ENCODE measurements around the gene OPN3. TPM values are rescaled to one million over a fixed set of nuclear protein-coding genes. Genes with fewer than 3 reads are reported as not detected.

OPN3 gene
- total RNA-seq, 1 donor from 2014 or later, result 21.2 TPM

GRCh38 chr1:241617426-241617825, 22.7 kb downstream of the OPN3 start:
- DNase-seq (ENCODE audit: low spot score), result no peak

- no peak for DNase-seq (ENCODE audit: low spot score)
Observed at GRCh38 chr1:241615043-241615974, 24.9 kb downstream of the OPN3 start.

DNA sequence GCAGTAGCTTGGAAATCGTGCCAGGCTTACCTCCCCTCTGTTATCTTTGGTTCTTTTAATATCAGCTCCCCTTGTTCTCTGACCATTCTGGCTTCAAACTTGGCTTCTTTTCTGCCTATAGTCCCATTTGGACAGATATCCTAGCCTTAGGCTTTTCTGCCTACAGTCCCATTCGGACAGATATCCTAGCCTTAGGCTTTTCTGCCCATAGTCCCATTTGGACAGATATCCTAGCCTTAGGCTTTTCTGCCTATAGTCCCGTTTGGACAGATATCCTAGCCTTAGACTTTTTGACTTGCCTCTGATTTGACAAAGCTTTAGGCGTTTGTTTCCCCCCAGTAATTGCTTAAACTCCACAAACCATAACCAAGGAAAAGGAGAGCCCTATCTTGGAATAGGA, 25.6 kb downstream of the OPN3 start:
- no peak for DNase-seq (ENCODE audit: low spot score)

- no peak for DNase-seq (ENCODE audit: low spot score)
Observed at GRCh38 chr1:241614144-241614543, 26.0 kb downstream of the OPN3 start.

DNA sequence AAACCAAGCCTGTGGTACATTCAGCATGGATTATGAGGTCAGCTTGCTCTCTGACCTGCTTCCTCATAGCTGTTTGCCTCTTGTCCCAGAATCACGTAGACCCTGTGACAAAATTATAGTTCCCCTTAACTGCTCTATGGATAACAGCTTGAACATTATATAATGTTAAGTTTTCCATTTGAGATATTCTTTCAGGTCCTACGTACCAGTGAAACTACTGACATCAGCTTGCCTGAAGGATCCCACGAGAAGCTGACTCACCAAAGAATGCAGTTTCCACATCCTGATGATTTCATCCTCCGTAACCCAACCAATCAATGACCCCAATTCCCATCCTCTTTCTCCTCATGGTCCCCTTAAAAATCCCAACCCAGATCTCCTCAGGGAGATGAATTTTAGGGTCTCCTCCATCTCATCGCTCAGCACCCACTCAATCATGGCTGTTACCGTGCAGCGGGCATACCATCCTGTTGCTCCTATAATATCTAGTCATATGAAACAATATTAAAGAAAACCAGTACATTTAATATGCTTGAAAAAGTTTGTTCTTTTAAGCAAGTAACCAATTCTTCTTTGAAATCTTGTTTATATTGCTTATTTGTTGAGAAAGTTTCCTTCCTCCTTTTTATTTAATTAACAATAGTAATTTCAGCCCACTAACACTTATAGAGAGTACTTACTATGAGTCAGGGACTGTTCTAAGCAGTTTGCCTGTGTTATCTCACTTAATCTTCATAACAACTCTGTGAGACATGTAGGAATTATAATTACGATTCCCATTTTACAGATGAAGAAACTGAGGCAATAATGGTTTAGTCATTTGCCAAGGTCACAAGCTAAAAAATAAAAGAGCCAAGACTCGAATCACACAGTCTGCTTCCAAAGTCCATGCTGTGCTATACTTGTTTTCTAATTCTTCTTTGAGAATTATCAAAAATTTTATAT, 27.4 kb downstream of the OPN3 start:
- DNase-seq (ENCODE audit: low spot score), result no peak

- no peak for DNase-seq (ENCODE audit: low spot score)
Observed at GRCh38 chr1:241611736-241612135, 28.4 kb downstream of the OPN3 start.

GRCh38 chr1:241611063-241611462, 29.1 kb downstream of the OPN3 start:
- peak; percentile 68 for DNase-seq (ENCODE audit: low spot score)

DNA sequence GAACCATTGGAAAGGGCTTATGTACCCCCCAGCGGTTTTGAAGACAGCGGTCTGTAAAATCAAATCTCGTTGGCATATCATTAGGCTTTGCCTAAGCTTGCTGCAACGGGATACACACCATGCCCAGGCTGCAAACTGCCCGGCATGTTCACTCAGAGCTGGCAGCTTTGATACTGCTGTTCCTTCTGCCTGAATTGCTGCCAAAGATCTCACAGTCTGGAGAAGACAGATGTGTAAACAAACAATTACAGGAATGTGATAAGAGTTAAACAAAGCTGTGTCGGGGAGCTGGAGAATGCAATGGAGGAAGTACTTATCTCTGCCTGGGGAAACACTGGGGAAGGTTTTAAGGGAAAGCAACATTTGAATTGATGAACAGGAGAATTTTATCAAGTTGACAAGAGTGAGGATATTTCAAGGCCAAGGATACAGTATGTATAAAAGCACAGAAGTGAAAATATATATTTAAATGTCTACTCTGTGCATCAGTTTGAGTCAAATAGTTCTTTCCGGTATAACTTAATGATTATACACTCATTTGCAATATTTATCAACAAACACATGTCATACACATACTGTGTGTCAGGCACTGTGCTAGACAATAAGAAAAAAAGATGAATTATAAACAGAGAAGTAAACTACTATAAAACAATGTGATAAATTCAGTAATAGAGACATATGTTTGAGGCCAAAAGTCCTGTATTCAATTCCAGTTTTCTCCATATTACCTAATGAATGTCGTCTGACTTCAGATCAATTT, 29.9 kb downstream of the OPN3 start:
- DNase-seq (ENCODE audit: low spot score), result no peak

DNA sequence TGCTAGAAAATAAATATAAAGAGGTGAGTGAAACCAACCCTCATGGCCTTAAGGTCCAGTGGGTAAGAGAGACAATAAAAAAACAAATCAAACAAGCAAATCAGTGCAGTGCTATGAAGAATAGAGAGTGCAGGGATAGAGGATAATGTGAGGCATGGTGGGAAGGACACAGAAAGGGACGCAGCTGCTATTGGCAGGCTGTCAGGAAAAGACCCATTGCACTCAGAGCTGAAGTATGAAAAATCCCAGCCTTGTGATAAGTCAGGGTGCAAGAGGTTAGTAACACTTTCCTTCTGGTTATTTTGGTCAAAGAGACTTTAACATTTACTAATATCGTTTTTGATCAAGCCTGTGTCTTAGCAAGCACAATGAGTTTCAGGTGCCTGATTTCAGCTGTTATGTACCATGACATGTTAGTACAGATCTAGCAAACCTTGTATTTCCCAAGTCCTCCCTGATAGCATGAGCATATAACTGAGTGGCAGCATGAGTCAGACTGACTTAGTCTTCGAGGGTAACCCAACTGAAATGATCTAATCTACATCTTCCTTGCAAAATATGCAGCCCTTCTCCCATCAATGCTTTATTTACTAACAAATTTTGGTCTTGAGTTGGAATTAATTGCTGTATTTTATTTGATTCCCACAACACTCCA, 31.7 kb downstream of the OPN3 start:
- no peak for DNase-seq (ENCODE audit: low spot score)

GRCh38 chr1:241607497-241607896, 32.7 kb downstream of the OPN3 start:
- no peak for DNase-seq (ENCODE audit: low spot score)

DNA sequence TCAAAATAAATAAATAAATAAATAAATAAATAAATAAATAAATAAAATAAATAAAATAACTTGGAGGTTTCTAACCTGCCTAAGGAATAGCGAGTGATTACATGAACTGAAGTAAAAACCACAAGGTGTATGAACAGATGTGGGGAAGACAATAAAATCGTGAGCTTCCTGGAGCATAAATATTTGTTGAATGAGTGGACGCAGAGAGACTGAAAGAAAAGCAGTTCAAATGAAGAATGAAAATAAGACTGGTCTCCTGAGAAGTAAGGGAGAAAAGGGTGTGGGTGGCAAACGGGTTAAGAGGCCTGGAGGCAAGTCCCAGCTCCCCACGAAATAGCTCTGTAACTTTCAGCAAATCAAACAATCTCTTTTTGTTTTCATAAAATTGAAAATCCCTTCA, 33.6 kb downstream of the OPN3 start:
- no peak for DNase-seq (ENCODE audit: low spot score)

DNA sequence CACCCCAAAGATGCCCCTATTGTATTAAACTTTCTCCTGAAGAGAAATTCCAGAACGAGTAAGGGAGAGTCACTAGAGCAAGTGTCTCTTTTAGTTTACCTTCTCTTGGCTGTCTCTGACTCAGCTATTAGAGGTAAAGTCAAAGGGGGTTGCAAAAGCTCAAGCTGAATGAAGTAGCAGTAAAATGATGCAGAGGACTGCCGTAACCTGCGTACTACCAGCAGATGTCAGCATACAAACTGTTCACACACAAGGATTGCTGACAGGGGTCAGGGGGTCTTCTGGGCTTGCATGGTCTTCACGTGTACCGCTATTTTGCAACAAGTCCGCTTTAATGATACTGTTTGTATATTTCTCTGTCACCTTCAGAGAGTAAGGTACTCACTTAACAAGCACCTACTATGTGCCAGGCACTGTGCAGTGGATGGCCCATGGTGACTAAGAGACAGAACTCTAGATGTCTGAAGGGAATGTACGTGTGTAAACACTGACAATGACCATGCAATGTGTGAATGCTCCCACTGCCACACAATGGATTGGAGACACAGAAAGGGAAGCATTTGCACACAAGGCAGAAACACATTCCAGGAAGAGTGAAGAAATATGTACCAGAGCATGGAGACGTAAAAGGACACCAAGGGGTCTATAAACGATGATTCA, 34.9 kb downstream of the OPN3 start:
- no peak for DNase-seq (ENCODE audit: low spot score)

DNA sequence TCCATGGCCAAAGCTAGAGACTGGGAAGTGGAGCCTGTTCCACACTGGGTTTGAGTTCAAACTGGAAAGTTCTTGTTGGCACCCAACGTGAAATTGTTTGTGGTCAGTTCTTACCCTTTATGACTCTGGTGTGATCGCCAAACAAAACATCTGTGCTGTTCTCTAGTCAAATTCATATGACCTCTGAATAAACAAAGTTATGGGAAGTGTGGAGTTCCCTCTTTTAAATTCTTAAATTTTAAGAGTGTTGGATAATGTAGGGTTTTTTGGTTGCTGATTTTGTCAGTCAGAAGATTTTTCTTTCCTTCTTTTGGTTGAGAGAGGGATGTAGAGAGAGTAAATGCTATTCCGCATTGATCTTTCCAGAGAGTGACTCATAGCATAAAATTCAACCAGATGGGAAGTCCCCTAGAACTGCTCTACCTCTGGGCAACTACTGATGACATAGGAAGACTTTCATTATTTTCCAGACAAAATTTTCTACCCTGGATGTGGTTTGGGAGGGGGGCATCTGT, 36.4 kb downstream of the OPN3 start:
- no peak for DNase-seq (ENCODE audit: low spot score)

GRCh38 chr1:241600496-241600901, 39.7 kb downstream of the OPN3 start:
- peak; percentile 76 for DNase-seq (ENCODE audit: low spot score)

DNA sequence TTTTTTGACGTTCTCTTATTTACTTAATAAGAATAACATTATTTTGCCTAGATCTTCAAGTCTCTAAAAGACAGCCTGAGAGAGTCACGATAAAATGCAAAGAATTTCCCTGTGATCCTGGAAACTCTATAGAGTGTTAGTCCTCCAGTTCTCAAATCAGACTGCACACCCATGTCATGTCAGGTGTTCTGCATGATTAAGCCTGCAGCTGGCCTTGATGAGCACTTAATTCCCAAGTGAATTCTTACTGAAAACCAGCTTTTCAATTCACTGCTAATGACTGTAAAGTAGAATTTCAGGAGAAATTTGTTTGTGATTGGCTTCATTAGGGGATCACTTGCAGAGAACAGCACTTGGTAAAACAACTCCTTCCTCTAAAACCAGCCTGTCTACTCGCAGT, 41.9 kb downstream of the OPN3 start:
- DNase-seq (ENCODE audit: low spot score), result no peak

DNA sequence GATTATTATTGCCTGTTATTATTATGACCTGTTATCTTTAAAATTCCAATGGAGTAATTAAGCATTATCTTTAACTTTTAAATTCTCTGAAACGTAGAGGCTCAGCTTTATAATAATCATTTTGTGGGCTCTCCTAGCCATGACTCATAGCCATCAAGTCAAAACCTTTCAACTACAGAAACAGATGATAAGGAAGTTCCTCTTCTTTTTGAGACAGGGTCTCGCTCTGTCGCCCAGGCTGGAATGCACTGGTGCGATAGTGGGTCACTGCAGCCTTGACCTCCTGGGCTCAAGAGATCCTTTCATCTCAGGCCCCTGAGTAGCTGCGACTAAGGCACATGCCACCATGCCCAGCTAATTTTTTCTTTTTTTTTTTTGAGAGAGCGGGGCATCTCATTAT, 43.5 kb downstream of the OPN3 start:
- no peak for DNase-seq (ENCODE audit: low spot score)

GRCh38 chr1:241593186-241593585, 47.0 kb downstream of the OPN3 start:
- DNase-seq (ENCODE audit: low spot score), result no peak

DNA sequence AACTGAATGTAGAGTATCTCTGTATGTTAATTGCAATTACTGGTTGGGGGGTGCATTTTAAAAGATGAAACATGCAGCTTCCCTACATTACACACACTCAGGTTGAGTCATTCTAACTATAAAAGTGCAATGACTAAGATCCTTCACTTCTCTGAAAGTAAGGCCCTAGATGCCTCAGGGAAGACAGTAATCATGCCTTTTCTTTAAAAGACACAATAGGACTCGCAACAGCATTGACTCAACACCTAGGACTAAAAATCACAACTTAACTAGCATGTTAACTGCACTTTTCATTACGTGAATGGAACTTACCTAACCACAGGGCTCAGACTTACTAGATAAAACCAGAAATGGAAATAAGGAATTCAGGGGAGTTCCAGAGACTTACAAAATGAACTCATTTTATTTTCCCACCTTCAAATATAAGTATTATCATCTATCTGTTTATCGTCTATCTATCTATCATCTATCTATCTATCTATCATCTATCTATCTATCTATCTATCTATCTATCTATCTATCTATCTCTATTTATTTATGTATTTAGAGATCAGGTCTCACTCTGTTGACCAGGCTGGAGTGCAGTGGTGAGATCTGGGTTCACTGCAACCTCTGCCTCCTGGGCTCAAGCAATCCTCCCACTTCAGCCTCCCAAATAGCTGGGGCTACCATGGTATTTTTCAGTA, 47.8 kb downstream of the OPN3 start:
- no peak for DNase-seq (ENCODE audit: low spot score)

- DNase-seq (ENCODE audit: low spot score), result no peak
Observed at GRCh38 chr1:241591736-241592135, 48.4 kb downstream of the OPN3 start.

DNA sequence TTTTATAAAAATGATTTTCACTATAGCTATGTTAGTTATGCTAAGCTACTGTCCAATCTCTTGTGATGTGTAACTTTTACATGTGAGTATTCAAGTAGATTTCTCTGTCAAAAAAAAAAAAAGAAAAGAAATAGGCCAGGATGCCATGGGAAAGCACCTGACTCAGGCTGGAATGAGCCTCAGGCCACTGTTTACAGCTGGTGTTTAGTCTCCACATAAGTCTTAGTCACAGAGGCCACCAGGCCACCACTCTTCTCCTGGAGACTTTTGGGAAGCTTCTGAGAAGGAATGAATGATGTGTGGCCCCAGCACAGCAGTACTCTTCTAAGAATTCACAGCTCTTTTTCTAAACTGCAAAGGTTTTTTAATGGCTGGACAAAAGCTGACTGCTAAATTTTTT, 48.9 kb downstream of the OPN3 start:
- DNase-seq (ENCODE audit: low spot score), result no peak

All from umbilical cord (tissue), 2 donors.